ENCODE data around the gene CYP4F2. TPM values are rescaled to one million over a fixed set of nuclear protein-coding genes. Genes with fewer than 3 reads are reported as not detected.
"Not testable (repeated sequence)": the region's sequence is repeated elsewhere in the genome, so short reads cannot be mapped to it uniquely, and the experiment has no call there.

Gene CYP4F2
- polyA plus RNA-seq, 12 donors = 0.26 TPM; not detected in 11

DNA sequence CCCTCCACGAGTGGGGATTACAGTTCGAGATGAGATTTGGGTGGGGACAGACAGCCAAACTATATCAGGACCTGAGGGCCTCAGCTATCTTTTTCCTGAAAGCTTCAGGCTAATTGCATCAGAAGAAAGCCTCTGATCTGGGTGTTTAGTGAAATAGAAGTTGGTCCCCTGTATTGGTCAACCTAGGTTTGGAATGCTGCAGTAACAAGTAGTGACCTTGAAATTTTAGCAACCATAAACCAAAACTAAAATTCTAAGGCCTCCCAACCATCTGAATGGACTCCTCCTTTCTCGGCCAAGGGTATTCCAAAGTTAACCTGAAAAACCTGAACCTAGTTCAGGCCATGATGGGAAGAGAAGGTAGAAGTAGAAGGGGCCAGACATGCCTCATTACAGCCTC is 47.5 kb downstream of the CYP4F2 start:
- no peak for DNase-seq

DNA sequence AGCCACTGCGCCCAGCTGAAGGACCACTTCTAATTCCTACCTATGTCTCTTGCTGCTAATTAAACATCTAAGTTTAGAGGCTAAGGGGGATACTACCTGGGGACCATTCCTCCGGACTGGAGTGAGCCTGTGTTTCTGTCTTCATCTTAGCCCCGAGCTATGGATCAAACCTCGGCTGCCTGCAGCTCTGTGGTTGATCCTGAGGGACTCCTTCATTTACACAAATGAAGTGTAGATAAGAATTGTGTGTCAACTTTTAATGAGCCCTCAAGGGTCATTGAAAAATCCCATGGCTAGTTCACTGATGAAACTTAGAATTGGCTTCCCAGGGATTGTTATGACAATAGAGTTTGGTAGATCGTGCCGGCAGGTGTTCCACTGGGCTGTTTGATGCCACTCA is 51.0 kb downstream of the CYP4F2 start:
- no peak for DNase-seq

DNA sequence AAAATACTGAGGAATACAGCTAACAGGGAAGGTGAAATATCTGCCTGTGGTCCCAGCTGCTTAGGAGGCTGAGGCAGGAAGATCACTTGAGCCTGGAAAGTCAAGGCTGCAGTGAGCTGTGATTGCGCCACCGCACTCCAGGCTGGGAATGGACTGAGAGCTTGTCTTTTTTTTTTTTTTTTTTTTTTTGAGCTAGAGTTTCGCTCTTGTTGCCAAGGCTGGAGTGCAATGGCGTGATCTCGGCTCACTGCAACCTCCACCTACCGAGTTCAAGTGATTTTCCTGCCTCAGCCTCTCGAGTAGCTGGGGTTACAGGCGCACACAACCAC is 54.0 kb downstream of the CYP4F2 start:
- DNase-seq = not testable (repeated sequence)

DNA sequence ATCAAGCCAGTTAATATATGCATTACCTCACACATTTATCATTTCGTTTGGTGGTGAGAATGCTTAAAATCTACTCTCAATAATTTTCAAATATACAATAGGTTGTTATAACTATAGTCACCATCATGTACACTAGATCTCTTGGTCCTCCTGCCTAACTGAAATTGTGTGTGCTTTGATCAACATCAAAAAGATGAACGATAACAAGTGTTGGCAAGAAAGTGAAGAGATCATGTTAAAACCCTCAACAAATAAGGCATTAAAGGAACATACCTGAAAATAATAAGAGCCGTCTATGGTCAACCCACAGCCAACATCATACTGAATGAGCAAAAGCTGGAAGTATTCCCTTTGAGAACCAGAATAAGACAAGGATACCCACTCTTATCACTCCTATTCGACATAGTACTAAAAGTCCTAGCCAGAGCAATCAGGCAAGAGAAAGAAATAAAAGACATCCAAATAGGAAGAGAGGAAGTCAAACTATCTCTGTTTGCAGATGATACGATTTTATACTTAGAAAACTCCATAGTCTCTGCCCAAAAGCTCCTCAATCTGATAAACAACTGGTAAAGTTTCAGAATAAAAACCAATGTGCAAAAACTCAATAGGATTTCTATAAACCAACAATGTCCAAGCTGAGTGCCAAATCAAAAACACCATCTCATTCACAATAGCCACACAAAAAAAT is 54.5 kb downstream of the CYP4F2 start:
- DNase-seq = no peak

DNA sequence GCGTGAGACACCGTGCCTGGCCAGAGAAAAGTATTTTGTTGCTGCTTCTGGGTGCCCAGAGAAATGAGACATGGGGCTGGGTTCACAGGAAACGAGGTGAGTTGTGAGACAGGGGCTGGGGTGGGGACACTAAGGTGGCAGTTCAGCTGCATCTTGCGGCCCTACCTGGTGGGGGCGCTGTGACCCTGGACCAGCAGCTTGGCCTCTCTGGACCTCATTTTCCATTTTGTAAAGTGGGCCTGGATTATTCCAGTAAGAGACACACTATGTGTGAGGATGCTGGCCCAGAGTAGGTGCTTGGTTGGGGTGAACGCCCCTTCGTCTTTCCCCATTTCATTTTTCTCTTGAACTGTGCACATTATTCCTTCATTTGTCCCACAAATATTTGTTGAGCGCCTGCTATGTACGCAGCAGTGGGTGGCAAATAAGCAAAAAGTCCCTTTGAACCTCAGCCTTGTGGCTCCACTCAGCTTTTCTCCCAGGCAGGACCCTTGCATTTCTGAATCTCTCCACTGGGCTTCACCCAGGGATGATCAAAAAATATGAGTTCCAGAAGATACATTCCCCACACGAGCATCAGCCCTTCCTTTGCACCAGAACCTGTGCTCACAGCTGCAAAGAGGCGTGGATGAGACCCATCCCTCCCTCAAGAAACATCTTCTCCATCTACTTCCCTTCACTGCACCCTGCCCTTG is 55.9 kb downstream of the CYP4F2 start:
- DNase-seq = no peak

DNA sequence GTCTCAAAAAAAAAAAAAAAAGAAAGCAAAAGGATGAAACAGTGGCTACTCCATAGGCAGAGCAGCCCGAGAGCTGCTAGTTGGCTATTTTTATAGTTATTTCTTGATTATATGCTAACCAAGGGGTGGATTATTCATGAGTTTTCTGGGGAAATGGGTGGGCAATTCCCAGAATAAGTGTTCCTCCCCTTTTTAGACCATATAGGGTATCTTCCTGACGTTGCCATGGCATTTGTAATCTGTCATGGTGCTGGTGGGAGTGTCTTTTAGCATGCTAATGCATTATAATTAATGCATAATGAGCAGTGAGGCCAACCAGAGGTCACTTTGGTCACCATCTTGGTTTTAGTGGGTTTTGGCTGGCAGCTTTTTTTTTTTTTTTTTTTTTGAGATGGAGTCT is 57.0 kb downstream of the CYP4F2 start:
- no peak for DNase-seq

DNA sequence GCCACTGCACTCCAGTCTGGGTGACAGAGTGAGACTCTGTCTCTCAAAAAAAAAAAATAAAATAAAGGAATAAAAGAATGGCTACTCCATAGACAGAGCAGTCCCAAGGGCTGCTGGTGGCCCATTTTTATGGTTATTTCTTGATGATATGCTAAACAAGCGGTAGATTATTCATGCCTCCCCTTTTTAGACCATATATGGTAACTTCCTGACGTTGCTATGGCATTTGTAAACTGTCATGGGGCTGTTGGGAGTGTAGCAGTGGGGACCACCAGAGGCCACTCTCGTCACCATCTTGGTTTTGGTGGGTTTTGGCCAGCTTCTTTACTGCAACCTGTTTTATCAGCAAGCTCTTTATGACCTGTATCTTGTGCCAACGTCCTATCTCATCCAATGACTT is 58.0 kb downstream of the CYP4F2 start:
- DNase-seq = not testable (repeated sequence)

DNA sequence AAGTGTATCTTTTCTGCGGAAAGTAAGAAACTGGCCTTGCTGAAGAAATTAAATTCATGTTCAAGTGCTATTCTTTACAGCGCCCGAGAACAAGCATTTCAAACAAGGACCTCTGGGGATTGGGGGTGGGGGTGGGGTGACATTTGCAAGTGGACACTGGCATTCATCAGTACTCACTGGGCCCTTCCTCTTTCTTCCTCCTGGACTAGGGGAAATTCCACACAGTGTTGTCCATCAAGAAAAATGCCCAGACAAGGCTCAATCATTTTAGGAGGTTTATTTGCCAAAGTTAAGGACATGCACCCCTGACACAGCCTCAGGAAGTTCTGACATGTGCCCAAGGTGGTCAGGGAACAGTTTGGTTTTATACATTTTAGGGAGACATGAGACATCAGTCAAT is 59.5 kb downstream of the CYP4F2 start:
- no peak for DNase-seq

DNA sequence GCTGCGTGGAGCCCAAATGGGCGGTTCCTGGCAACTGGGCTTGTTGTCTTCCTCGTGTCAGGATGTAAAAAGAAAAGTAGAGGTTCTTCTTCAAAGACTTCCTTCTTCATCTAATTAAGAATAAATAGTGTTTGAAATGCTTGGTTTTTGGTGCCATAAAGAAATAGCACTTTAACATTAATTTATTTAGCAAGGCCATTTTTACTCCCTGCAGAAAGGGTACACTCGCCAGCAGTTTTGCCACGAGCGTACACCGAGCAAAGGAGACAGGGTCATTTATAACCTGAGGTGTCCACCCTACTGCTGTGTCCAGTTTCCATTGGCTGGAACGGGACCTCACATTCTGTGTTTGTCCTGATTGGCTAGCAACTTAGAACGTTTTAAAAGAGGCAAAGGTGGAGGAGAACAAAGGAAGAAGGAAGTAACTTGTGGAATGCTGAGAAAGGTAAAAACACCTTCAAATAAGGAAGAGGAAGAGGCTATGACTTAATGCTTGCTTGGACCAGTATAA is 60.6 kb downstream of the CYP4F2 start:
- no peak for DNase-seq

DNA sequence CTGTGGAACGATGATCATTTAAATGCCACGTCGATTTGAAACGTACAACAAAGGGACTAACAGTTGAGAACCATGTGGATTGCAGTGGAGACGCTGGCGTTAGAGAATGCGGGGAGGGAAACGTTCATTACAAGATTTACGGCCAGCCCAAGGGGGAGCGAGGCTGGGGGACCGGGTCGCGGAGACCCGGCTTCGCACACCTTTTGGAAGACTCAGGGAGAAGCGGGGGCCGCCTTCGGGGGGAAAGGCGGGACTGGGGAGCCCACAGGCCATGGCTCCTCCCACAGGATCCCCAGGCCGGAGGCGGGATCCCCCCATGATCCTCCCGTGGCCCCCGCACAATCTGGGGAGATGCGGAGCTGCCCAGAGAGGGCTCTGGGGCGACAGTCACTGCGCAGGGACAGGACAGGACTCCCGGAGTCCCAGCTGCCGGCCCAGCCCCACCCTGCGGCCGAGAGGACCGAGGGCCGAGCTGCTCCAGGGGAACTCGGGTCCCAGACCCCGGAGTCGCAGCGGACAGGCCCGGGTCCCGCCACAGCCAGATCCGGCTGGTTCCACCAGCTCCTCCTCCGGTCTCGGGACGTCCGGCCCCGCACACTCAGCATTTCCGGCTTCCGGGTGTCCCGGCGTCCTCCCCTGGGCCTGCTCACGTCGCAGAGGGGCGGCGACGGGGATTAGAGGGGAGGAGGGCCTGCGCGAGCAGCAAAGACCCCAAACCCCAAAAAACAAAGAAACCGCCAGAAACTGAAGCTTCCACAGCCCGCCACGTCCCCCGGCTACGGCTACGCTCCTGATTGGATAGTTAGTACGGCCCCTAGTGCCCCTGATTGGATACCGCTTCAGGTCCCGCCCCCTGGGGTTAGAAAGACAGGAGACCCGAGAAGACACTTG is 61.3 kb downstream of the CYP4F2 start:
- DNase-seq = peak; percentile 98

DNA sequence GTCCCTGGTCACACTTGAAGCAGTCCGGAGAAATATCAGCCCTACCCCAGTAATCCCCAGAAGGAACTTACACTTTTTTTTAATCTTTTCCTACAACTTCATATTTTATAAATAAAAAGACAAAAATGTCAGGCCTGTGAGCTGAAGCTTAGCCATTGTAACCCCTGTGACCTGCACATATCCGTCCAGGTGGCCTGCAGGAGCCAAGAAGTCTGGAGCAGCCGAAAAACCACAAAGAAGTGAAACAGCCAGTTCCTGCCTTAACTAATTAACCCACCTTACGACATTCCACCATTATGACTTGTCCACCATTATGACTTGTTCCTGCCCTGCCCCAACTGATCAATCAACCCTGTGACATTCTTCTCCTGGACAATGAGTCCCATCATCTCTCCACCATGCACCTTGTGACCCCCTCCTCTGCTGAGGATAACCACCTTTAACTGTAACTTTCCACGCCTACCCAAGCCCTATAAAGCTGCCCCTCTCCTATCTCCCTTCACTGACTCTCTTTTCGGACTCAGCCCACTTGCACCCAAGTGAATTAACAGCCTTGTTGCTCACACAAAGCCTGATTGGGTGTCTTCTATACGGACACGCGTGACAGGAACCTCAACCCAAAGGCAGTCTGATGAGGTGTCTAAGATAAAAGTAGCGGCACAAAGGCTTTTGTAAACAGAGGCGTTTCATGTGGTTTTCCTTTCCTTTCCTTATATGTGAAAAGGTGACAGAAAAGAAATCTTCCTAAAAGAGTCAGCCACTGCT is 62.1 kb downstream of the CYP4F2 start:
- DNase-seq = not testable (repeated sequence)

DNA sequence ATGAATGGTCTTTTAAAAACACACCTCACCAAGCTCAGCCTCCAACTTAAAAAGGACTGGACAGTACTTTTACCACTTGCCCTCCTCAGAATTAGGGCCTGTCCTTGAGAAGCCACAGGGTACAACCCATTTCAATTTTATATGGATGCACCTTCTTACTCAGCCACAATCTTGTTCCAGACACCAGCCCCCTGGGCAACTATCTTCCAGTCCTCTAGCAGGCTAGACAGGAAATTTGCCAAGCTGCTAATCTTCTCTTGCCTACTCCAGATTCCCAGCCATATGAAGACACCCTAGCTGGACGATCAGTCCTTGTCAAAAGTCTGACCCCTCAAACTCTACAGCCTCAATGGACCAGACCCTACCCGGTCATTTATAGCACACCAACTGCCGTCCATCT is 63.6 kb downstream of the CYP4F2 start:
- DNase-seq = not testable (repeated sequence)

DNA sequence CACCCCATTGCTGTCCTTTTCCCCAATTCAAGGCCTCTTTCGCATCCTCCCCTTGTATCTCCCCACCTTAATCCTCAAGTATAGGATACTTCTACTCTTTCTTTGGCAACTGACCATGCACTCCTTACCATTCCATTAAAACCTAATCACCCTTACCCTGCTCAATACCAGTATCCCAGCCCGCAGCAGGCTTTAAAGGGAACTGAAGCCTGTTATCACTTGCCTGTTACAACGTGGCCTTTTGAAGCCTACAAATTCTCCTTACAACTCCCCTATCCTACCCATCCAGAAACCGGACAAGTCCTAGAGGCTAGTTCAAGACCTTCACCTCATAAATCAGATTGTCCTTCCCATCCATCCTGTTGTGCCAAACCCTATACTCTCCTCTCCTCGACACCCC is 66.2 kb downstream of the CYP4F2 start:
- DNase-seq = no peak

DNA sequence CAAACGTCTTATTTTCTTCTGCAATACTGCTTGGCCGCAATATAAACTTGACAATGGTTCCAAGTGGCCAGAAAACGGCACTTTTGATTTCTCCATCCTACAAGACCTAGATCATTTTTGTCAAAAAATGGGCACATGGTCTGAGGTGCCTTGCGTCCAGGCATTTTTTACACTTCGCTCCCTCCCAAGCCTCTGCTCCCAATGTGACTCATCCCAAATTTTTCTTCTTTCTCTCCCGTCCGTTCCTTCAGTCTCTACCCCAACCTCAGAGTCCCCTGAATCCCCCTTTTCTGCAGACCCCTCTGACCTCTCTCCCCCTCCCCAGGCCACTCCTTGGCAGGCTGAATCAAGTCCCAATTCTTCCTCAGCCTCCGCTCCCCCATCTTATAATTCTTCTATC is 68.1 kb downstream of the CYP4F2 start:
- no peak for DNase-seq

DNA sequence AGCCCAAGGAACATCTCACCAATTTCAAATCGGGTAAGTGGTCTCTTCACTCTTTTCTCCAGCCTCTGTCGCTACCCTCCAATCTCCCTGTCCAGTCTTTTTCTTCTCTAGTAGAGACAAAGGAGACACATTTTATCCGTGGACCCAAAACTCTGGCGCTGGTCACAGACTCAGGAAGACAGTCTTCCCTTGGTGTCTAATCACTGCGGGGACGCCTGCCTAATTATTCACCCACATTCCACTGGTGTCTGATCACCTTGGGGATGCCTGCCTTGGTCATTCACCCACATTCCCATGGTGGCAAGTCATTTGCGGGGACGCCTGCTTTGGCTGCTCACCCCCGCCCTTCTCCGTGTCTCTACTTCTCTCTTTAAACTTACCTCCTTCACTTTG is 68.6 kb downstream of the CYP4F2 start:
- no peak for DNase-seq

DNA sequence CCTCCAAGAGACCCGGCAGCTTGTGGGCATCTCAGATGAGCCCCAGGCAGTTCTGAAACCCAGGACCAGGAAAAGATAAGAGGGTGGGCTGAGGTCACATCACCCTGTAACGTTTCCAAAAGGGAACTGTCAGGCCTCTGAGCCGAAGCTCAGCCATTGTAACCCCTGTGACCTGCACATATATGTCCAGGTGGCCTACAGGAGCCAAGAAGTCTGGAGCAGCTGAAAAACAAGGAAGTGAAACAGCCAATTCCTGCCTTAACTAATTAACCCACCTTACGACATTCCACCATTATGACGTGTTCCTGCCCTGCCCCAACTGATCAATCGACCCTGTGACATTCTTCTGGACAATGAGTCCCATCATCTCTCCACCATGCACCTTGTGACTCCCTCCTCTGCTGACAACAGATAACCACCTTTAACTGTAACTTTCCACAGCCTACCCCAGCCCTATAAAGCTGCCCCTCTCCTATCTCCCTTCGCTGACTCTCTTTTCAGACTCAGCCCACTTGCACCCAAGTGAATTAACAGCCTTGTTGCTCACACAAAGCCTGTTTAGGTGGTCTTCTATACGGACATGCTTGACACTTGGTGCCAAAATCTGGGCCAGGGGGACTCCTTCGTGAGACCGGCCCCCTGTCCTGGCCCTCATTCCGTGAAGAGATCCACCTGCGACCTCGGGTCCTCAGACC is 69.1 kb downstream of the CYP4F2 start:
- DNase-seq = not testable (repeated sequence)

DNA sequence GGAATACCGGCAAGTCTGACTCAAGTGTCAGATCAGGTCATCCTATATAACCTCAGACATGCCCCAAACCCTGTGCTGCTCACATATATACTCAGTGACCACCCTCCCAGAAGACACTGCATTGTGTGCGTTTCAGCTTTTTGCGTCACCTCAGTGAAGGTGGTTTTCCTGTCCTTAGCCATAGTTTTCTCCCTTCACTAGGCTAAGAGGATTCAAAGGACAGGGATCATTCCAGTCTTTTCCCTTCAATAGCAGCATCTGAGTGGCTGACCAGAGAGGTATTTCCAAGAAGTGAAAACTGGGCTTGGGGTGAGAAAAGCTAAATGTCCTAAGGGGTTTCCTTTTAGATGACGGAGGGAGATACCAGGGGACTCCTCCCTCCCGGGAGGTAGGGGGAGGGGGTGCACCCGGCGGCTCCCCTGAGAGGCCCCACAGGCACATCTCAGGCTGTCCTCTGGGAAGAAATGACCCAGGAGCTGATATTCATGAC is 69.7 kb downstream of the CYP4F2 start:
- DNase-seq = no peak
